ENCODE results near the gene CXCR3.
"Not testable (repeated sequence)": the region's sequence is repeated elsewhere in the genome, so short reads cannot be mapped to it uniquely, and the experiment has no call there.

The CXCR3 gene

GRCh38 chrX:71607488-71607887 is 10.8 kb downstream of the CXCR3 start:
- DNase-seq, result no peak

DNA sequence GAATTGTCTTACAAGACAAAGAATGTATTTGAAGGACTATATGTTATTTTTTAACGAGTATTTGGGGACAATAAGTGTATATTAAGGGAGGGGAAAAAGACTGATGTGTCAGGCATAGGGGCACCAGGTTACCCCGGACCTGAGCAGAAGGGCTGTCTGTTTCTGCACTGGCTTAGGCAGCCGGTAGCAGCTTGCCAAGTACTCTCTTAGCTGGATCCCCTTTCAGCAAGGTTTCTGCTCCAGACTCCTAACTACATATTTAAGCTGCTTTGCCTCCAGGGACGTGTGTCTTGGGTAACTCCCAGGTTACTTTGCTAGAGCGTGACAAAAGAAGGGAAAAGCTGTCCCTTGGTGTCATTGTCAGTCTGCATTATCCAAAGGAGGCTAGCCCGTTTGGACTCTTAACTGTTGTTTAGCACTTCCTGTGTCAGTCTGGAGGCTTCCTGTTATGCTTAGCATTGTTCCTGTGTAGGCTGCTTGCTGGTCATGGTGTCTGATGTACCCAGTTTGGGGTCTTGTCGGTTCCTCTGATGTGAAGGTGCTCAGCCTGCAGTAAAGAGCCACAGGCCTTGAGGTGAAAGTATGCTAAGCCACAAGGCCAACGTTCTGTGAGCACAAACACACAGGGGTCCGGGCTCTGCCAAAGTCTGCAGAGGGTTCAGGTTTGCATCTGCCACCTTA is 11.6 kb downstream of the CXCR3 start:
- DNase-seq, result no peak

DNA sequence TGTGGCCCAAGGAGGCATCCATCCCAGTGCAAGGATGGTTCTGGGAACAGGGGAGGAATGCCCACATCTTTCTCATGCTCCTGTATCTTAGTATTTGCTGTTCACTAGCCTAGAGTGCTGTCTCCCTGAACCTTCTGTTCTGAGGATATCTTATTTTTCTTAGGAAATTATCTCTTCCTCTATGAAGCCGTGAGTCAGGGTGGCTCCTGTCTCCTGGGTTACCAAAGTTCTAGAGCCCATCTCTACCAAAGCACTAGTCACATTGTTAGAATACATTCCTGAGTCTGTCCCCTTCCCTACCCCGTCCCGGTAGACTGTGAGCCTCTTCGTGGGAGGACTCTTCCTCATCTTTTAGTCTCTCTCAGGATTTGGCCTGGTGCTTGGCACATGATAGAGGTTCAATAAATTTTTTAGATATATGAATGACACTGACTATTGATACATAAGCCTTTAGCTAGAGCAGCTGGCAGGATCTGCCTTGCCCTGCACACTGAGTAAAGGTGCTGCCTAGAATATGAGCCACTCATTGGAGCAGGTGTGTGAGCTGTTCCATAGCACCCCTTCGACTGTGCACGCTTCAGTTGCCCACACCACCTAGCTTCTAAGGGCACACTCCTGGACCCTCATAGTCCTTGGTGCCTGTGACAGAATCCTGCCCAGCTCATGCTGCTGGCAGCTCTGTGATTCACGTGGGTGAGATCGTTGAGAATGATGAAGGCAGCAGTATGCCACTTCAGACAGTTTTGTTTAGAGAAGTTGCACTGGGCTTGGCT is 13.3 kb downstream of the CXCR3 start:
- DNase-seq, result no peak

DNA sequence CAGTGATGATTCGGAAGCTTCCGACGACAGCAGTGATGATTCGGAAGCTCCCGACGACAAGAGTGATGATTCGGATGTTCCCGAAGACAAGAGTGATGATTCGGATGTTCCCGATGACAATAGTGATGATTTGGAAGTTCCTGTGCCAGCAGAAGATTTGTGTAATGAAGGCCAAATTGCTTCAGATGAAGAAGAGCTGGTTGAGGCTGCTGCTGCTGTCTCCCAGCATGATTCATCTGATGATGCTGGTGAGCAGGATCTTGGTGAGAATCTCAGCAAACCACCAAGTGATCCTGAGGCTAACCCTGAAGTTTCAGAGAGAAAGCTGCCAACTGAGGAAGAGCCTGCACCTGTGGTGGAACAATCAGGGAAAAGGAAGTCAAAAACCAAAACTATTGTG is 14.2 kb downstream of the CXCR3 start:
- DNase-seq, result no peak

DNA sequence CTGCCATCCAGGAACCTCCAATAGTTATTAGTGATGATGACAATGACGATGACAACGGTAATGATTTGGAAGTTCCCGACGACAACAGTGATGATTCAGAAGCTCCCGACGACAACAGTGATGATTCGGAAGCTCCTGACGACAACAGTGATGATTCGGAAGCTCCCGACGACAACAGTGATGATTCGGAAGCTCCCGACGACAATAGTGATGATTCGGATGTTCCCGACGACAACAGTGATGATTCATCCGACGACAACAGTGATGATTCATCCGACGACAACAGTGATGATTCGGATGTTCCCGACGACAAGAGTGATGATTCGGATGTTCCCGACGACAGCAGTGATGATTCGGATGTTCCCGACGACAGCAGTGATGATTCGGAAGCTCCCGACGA is 14.7 kb downstream of the CXCR3 start:
- DNase-seq, result no peak

DNA sequence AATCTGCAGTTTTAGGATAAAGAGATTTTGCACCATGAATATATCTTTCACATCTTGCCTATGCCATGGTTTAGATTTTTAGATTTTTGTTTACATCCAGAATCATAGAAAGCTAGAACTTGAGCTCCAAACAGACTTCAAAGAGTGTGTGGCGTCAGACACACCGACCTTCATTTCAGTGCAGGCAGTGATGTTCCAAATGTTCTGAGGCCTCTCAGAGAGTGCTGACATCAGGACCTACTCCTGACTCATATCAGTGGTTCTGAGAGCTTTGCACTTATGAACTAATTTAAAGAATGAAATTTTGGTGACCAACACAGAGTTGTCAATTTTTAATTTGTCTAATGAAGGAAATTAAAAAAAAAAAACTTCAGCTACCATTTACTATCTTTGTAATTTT is 18.3 kb downstream of the CXCR3 start:
- no peak for DNase-seq

DNA sequence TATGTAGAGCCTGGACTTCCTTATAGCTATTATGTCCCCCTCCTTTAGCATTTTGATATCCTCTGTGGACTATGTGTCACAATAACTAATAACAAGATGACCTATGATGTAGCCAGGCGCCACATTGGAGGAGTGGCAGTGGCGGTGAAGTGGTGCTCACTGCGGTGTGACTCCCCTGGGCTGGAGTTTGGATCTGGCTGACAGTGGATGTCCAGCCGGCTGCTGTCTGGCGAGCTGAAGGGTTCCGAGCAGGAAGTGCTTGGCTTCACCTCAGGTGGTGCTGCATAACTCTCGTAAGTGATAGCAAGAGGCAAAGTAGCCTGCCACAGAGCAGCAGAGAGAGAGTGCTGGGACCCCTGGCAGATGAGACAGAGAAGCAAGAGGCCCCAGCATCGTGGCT is 25.1 kb downstream of the CXCR3 start:
- not testable (repeated sequence) for DNase-seq

- no peak for DNase-seq
Observed at GRCh38 chrX:71586929-71587328, 31.4 kb downstream of the CXCR3 start.

DNA sequence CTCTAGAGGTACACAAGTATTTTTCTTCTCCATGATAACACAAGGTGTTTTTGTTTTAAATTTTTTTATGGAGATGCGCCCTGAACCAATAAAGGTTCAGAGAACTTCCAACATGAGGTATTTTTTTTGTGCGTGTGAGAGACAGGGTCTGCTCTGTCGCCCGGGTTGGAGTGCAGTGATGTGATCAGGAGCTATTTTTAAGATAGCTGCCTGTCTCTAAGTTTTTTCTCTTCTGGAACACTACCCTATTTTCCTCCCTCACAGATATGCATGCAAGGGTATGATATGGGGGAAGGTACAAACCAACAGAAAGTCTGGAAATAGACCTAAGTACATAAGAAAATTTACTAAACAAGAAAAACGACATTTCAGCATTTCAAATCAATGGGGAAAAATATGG is 37.1 kb downstream of the CXCR3 start:
- no peak for DNase-seq

GRCh38 chrX:71579990-71580380 is 38.3 kb downstream of the CXCR3 start:
- DNase-seq, result no peak

- DNase-seq, result no peak
Observed at GRCh38 chrX:71579136-71579989, 38.9 kb downstream of the CXCR3 start.

DNA sequence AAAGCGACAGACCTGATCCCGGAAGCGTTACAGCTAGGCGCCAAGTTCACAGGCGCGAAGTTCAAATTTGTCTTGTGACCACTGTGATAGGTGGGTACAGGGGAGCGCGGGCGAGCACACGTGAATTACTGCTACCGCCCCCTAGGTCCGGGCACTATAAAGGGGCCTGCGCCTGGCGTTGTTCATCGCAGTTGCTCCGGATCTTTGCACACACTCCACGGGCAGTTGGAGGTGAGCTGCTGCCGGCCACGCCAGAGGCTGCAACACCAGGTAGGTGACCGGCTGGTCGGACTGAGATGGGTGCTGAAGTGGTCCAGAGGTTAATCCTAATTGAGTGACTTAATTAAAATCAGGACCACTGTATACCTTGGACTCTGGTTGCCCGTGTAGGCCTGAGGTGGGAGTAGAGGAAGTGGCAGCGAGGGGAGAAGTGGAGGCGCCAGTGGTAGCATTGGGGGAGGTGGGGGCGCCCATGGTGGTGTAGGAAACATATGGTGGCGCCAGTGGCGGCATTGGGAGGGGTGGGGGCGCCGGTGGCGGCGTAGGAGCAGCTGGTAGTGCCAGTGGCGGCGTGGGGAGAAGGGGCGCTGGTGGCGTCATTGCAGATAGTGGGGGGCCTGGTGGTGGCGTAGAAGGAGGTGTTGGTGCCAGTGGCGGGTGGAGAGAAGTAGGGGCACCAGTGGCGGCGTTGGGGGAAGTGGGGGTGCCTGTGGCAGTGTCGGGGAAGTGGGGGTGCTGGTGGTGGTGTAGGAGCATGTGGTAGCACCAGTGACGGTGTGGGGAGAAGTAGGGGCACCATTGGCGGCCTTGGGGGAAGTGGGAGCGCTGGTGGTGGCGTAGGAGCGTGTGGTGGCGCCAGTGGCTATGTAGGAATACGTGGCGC is 39.8 kb downstream of the CXCR3 start, which contains the start of gene GCNA:
GCNA (plus strand) TSS at position 185 of the 883 bp plus-strand sequence. CDS start 2,385 bp downstream, outside the sequence.
- no peak for DNase-seq

DNA sequence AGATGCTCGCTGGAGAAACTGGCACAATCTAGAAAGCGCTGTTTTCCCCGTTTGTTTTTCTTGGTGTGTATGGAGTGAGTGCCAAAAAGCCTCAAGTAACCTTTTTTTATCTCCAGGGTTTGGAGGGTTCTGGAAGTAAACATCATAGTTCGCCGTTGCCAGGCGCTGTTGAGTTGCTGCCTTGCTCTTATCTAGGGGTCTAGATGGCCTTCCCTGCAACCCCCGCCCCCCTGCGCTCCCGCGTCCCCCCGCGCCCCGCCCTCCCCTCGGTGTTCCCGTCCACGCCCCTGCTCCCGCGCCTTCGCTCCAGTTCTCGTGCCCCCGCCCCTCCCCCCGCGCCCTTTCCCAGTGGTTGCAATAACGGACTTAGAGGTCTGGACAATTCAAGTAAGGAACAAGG is 40.6 kb downstream of the CXCR3 start:
- DNase-seq, result no peak

GRCh38 chrX:71573590-71573989 is 44.7 kb downstream of the CXCR3 start:
- DNase-seq, result no peak

- DNase-seq, result not testable (repeated sequence)
Observed at GRCh38 chrX:71571390-71571789, 46.9 kb downstream of the CXCR3 start.

Measured in NCI-H526 treated with DMSO at 0.1 percent for 48 hours (cell line).